CD4-positive, alpha-beta T cell treated with Interleukin-2 at 100 ng/mL for 4 hours (primary cell): ENCODE results near the gene OPN3.

Experiments used
- DNase-seq: peaks from one replicate; pipeline ENCODE4 v3.0.0-alpha.2; 2020; ENCODE audit warnings: low spot score

OPN3 gene

DNA sequence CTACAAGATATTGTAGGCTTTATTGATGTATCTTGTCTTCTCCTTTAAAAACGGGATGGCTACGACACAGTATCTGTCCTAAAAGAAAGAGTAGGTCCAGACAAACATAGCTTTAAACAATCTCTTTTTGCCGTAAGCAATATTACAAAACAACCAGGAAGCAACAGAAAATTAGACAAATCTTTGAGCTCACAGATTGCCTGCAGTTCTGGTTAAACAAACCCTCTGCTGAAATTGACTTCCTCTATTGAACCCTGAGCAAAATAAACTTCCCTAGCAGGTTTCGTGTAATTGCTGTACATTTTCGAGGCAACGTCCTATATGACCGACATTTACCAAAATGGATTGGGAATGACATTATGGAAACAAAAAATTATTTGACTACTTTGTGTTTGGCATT is 50.6 kb downstream of the OPN3 start:
- DNase-seq = no peak

DNA sequence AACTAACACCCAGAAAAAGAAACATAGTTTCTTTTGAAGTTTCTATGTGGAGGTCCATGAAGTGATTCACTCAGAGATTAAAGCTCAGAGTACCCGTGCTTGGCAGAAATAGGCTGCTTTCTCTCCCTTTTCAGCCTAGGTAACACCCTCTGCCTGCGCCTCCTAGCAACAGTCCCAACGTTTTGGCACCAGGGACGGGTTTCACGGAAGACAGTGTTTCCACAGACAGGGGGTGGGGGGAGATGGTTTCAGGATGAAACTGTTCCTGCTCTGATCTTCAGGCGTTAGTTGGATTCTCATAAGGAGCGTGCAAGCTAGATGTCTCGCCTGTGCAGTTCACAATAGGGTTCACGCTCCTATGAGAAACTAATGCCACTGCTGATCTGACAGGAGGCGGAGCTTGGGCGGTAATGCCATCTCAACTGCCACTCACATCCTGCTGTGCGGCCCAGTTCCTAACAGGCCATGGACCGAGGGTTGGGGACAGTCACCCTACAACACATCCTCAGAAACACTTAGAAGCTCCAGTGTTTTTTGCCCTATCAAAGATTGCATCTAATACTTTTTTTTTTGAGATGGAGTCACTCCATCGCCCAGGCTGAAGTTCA is 53.2 kb downstream of the OPN3 start:
- DNase-seq = no peak

GRCh38 chr1:241582921-241583321 is 57.2 kb downstream of the OPN3 start:
- DNase-seq = no peak

DNA sequence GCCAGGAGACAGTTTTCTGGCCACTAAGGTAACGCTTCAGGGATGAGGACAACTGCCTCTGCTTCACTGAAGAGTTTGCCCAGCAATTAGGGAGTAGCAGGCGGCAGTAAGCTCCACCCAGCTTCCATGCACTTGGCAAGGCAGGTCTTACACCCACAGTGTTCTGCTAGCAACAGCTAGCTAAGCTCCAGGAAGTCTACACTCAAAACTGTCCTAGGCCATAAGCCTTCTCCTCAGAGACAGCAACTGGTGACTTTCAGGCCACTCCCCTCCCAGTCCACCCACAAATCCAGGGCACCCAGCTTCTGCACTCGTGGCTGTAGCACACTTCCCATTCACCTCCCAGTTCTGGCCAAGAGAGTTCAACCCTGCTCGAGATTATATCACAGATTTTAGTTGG is 60.7 kb downstream of the OPN3 start:
- no peak for DNase-seq

DNA sequence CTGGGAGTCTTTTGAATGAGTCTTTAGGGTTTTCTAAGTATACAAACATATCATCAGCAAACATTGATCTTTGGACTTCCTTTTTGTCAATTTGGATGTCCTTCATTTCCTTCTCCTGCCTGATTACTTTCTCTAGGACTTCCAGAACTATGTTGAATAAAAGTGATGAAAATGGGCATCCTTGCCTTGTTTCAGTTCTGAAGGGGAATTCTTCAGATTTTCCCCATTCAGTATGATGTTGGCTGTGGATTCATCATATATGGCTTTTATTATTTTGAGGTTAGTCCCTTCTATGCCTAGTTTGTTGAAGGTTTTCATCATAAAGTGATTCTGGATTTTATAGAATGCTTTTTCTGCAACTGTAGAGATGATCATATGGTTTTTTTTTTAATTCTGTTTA is 66.0 kb downstream of the OPN3 start:
- DNase-seq = no peak

DNA sequence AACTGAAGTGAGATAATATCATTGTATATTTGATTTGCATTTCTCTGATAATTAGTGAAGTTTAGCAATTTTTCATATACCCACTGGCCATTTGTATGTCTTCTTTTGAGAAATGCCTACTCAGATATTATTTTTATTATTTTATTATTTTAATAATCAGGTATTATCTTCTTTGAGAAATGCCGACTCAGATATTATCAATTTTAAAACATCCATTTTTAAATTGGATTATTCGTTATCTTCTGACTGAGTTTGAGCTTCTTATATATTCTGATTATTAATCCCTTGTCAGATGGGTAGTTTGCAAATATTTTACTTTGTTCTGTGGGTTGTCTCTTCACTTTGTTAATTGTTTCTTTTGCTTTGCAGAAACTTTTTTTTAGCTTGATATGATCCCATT is 70.3 kb downstream of the OPN3 start:
- no peak for DNase-seq

- DNase-seq = no peak
Measured at GRCh38 chr1:241560849-241561187, 79.4 kb downstream of the OPN3 start.

- no peak for DNase-seq
Measured at GRCh38 chr1:241560146-241560848, 79.9 kb downstream of the OPN3 start.

DNA sequence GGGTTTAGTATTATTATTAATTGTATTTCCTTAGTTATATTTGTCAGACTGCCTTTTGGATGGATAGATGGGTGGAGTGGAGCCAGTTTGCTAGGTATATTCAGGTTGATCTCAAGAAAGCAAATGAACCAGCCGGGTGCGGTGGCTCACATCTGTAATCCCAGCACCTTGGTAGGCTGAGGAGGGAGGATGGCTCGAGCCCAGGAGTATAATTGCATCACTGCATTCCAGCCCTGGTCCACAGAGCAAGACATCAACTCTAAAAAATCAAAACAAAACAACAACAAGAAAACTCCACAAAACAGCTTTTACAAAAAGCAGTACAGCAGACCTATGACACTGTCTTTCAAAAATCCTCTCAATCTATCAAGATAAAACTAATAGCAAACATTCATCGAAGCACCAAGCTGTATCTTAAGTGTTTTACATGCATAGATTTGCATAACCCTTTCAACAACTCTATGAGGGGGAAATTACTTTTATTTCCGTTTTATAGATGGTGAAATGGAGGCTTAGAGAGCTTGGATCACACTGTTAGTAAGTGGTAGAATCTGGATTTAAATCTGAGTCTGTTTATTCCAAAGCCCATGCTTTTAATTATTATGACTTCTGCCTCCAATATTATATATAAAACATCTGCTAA is 82.5 kb downstream of the OPN3 start:
- DNase-seq = no peak

DNA sequence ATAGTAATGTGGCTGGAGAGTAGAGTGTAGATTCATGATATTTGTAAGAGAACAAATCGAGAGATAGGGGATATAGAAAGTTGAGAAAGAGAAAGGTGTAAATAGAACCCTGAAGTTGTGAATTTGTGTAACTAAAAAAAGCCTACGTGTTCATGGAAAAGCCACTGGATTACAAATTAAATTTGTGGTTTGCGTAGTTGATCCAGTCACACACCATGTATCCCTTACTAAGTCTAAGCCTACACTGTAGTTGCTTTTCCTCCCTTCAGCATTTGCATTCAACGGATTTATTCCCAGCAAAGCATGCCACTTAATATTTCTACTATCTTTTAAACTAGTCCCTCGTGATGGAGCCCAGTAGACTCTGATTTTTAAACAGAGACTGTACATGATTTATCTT is 83.1 kb downstream of the OPN3 start:
- no peak for DNase-seq

GRCh38 chr1:241555526-241555925 is 84.6 kb downstream of the OPN3 start:
- DNase-seq = no peak

DNA sequence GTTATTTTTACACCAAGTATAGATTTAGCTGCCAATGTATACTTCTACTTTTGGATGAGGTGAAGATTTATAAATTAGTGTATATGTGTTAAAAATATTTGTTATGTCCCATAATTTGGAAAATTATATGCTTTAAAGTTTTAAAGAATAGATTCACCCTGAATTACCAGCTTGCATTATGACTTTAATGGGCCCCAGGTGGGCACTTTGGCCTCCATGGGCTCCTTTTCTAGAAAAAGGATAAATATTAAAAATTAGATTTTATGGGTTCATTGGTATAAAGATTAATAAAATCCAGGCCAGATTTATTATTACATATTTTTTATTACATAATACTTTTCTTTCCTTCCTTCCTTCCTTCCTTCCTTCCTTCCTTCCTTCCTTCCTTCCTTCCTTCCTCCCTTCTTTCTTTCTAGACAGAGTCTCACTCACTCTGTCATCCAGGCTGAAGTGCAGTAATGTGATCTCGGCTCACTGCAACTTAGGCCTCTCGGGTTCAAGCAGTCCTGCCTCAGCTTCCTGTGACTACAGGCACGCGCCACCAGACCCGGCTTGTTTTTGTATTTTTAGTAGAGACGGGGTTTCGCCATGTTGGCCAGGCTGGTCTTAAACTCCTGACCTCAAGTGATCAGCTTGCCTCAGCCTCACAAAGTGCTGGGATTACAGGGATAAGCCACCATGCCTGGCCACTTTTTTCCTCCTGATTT is 86.1 kb downstream of the OPN3 start:
- no peak for DNase-seq

DNA sequence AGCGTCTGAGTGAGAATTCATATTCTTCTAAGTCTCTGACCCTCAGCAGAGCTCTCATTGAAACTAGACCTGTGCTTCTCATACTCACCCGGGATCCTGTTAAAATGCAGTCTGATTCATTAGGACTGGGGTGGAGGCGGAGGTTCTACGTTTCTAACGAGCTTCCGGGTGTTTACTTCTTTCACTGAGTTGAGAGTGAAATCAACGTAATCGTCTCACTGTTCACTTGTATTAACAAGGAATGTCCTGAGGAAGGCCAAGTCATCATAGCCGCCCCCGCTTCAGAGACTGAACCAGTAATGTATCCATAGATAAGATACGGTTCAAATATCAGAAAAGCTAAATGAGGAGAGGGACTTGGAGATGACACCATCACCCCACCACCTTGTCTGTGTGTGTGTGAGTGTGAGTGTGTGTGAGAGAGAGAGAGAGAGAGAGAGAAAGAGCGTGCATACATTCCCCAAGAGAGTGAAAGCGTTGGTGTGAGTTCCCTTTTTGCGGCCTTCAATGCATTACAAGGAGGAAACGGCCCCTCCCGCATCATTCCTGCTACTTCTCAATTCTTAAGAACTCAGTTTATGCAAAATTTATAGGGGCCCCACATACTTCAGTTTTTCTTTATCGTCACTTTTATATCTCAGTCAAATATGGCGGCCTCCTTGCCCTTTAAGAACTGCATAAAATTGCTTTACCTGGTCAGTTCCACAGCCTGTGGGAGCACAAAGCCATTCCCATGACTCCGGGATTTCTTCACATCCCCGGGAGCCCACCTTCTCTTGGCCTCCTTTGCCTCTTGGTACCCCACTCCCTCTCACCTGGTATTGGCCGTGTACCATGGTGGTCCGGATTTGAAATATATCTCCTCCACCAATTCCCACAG is 88.2 kb downstream of the OPN3 start:
- DNase-seq = peak; percentile 52

DNA sequence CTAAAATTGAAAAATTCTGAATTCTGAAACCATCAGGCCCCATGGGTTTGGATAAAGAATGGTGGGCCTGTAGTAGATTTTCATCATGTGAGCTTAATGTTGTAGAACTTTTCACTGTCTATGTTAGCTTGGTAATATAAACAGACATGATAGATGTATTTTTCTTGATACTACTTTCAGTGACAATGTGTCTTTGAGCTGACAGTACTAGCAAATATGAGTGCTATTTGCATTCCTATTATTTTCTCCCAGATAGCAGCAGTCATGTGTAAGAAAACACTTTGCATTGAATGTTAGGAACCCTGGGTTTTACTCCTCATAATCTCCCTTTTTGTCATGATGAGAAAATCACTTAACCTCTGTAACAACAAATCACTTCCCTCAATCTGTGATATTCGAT is 89.9 kb downstream of the OPN3 start:
- DNase-seq = no peak

- no peak for DNase-seq
Measured at GRCh38 chr1:241548008-241548407, 92.2 kb downstream of the OPN3 start.
